Transverse colon (tissue), 4 donors: ENCODE measurements around the gene TLR7. TPM values are rescaled to one million over a fixed set of nuclear protein-coding genes. Genes with fewer than 3 reads are reported as not detected.

Experiments used
- DNase-seq: peaks from one replicate; pipeline ENCODE4 v3.0.0-alpha.2; 2019
- H3K27ac ChIP-seq, 4 donors: fragments of 200-600 bp; sonication (generic); 2 replicates each; pipeline ENCODE4 v1.5.1; 2016 to 2018; ENCODE audit warnings: inconsistent platforms in 4 of 4
- H3K27me3 ChIP-seq: fragments of 200-600 bp; sonication (generic); 2 replicates; pipeline ENCODE4 v1.5.1; 2017; ENCODE audit warnings: inconsistent platforms
- H3K36me3 ChIP-seq, 4 donors: fragments of 200-600 bp; sonication (generic); 2 replicates each; pipeline ENCODE4 v1.5.1; 2017 to 2019; ENCODE audit warnings: inconsistent platforms in 4 of 4
- H3K4me1 ChIP-seq, 4 donors: fragments of 200-600 bp; sonication (generic); 2 replicates each; pipeline ENCODE4 v1.5.1; 2017 to 2020; ENCODE audit warnings: inconsistent platforms in 4 of 4
- H3K4me3 ChIP-seq, 4 donors: fragments of 200-600 bp; sonication (generic); 1 replicate in 1 of 4; 2 replicates in 3 of 4; pipeline versions ENCODE4 v1.5.1 to v1.6.1; 2017 to 2019; ENCODE audit warnings: inconsistent platforms in 4 of 4
- H3K9me3 ChIP-seq, 2 donors: fragments of 200-600 bp; sonication (generic); 2 replicates each; pipeline ENCODE4 v1.5.1; 2017 to 2019; ENCODE audit warnings: inconsistent platforms in 2 of 2
- EP300 ChIP-seq: sonication (generic); formaldehyde crosslinking; IDR thresholded peaks from one replicate; pipeline ENCODE4 v1.6.1; 2017; ENCODE audit warnings: antibody characterized with exemption, low read depth
- POLR2A ChIP-seq: fragments of 450-650 bp; IDR thresholded peaks from one replicate; pipeline ENCODE4 v1.6.1; 2016; ENCODE audit warnings: antibody characterized with exemption, mild to moderate bottlenecking, moderate library complexity
- POLR2AphosphoS5 ChIP-seq, 3 donors: sonication (generic); formaldehyde crosslinking; IDR thresholded peaks; one replicate each; pipeline ENCODE4 v1.6.1; 2016; ENCODE audit warnings: antibody characterized with exemption in 3 of 3
- WGBS, 2 donors: methylation state at CpG; one replicate each; pipeline ENCODE4 v1.1.5; 2018; ENCODE audit warnings: low coverage in 1 of 2; 5-methylcytosine and 5-hydroxymethylcytosine counted together
- in situ Hi-C, 4 donors: fragments of 200-750 bp; cut with MboI; loops; one replicate each; pipeline versions ENCODE4 v1.15.0 to v1.15.1; 2017; ENCODE audit warnings: low sequenced_read_pairs in 3 of 4, low pct_ligation_motif_present in 1 of 4, low pct_unique_long_range_greater_than_20kb in 1 of 4
- intact Hi-C: fragments of 100-400 bp; cut with DNase I; formaldehyde crosslinking; loops from one replicate; pipeline ENCODE4 v1.15.1; 2023; ENCODE audit warnings: low total_unique reads
- total RNA-seq, 4 donors: library from RNA; depleted of rRNA; stranded (reverse); fragments of >200 nt; gene quantifications; one replicate each; pipeline ENCODE4 v1.1.0, GENCODE V29; 2016
- TF ChIP-seq, protein P1 (sequence below), 5 experiments: fragments of 200-600 bp in 3 of 5; fragments of 450-650 bp in 2 of 5; sonication (generic) in 3 of 5; IDR thresholded peaks; 1 replicate in 2 of 5; 2 replicates in 3 of 5; pipeline ENCODE4 v1.5.1; 2016 to 2017; ENCODE audit warnings: antibody characterized with exemption in 5 of 5, inconsistent platforms in 3 of 5, mild to moderate bottlenecking in 2 of 5, moderate library complexity in 1 of 5

The TLR7 gene
- total RNA-seq, 4 donors from 2014 or later = 0.27 to 0.95 (median 0.75) TPM; not detected in 1

DNA sequence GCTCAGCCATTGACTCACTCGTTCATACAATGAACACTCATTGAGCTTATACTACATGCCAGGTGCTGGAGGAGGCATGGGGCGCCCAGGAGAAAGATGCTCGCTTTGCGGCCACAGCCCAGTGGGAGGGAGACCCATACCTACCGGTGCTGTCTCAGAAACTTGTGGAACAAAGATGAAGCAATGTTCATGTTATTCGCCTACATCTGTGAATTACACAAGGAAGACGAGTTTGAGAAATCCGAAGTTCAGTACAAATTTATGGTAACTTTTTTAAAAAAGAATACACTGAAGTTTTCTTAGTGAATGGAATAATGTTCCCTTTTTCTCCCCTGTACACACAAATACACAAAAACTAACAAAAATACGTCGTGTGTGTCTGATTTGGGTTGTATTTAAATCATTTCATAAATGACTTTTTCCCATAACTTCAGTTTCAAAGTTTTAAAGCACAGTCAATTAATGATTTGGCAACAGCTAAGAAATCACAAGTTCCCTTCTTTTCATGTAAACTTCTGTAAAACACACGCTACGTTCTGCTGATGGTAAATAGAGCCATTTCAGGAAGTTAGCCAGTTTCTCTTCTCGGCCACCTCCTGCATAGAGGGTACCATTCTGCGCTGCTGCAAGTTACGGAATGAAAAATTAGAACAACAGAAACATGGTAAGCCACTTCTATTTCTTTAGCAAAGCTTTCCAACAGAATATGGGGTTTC, 39.3 kb downstream of the TLR7 start, which contains the start of gene TLR8:
Gene TLR8 (plus strand): TSS at position 575 of the 716 bp plus-strand sequence. CDS start 87 bp downstream, at position 662.
- Histone ChIP-seq H3K36me3 (no peaks in the 10 kb centered on the region), H3K9me3 (no peaks in the 10 kb centered on the region), H3K4me1 (no peaks in the 10 kb centered on the region), H3K27ac (no peak within 1 kb of the TSS), H3K4me3 (no peak within 1 kb of the TSS), H3K27me3 (no peaks in the 10 kb centered on the region)
- TF ChIP-seq POLR2A = no peak
- no peak for TF ChIP-seq EP300
- TF ChIP-seq, protein P1, sequence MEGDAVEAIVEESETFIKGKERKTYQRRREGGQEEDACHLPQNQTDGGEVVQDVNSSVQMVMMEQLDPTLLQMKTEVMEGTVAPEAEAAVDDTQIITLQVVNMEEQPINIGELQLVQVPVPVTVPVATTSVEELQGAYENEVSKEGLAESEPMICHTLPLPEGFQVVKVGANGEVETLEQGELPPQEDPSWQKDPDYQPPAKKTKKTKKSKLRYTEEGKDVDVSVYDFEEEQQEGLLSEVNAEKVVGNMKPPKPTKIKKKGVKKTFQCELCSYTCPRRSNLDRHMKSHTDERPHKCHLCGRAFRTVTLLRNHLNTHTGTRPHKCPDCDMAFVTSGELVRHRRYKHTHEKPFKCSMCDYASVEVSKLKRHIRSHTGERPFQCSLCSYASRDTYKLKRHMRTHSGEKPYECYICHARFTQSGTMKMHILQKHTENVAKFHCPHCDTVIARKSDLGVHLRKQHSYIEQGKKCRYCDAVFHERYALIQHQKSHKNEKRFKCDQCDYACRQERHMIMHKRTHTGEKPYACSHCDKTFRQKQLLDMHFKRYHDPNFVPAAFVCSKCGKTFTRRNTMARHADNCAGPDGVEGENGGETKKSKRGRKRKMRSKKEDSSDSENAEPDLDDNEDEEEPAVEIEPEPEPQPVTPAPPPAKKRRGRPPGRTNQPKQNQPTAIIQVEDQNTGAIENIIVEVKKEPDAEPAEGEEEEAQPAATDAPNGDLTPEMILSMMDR (IDR thresholded peaks at IDR 0.05) = no peak
- no peak for TF ChIP-seq POLR2AphosphoS5 (IDR thresholded peaks at IDR 0.05)
- DNase-seq = no peak
- WGBS, 2 donors = 82 to 89% methylated on average over 6 to 15 of the region's 15 CpGs
- intact Hi-C loops = no loop called here
- in situ Hi-C loops = loop anchor here in 2 of 4 donors (25.0 kb wide), 2 partner anchors 94 to 1131 kb away; partner anchors contain the start of gene GEMIN8 (in 1 of the 2)

- TF ChIP-seq POLR2AphosphoS5 (IDR thresholded peaks at IDR 0.05) = no peak
- TF ChIP-seq, protein P1 (IDR thresholded peaks at IDR 0.05) = no peak
- TF ChIP-seq POLR2A = no peak
- TF ChIP-seq EP300 = no peak
- intact Hi-C loops (no loop called here), in situ Hi-C loops (loop anchor here in 2 of 4 donors (25.0 kb wide), 2 partner anchors 98 to 1127 kb away; partner anchors contain the start of gene GEMIN8 (in 1 of the 2))
- Histone ChIP-seq H3K36me3 (no peaks in the 10 kb centered on the region), H3K27ac (no peak overlapping the region), H3K4me1 (no peaks in the 10 kb centered on the region), H3K4me3 (no peak overlapping the region), H3K27me3 (no peaks in the 10 kb centered on the region), H3K9me3 (no peaks in the 10 kb centered on the region)
- WGBS, 2 donors = 34 to 40% methylated on average over 1 to 10 of the region's 10 CpGs
- DNase-seq = no peak
These were observed 43.7 kb downstream of the TLR7 start for GRCh38 chrX:12910423-12911121.

GRCh38 chrX:12911122-12911470, 44.2 kb downstream of the TLR7 start:
- H3K27ac ChIP-seq = no peak overlapping the region
- 53% methylated on average over 2 of the region's 2 CpGs; no CpG with 5 or more reads in 1 of the 2 donors for WGBS, 2 donors
- intact Hi-C loops = no loop called here

More at GRCh38 chrX:12911122-12911470, 44.2 kb downstream of the TLR7 start:
- no peaks in the 10 kb centered on the region for H3K36me3 ChIP-seq
- in situ Hi-C loops = loop anchor here in 2 of 4 donors (25.0 kb wide), 2 partner anchors 99 to 1126 kb away; partner anchors contain the start of gene GEMIN8 (in 1 of the 2)
- H3K9me3 ChIP-seq = no peaks in the 10 kb centered on the region
- H3K27me3 ChIP-seq = no peaks in the 10 kb centered on the region
- DNase-seq = no peak
- no peak overlapping the region for H3K4me3 ChIP-seq
- H3K4me1 ChIP-seq = no peaks in the 10 kb centered on the region
- TF ChIP-seq EP300 (no peak), POLR2AphosphoS5 (IDR thresholded peaks at IDR 0.05) (no peak), POLR2A (no peak)
- TF ChIP-seq, protein P1 (IDR thresholded peaks at IDR 0.05) = no peak
